Activated CD4-positive, alpha-beta T cell treated with anti-CD3 and anti-CD28 coated beads, Interleukin-2, Interleukin-6, amounts not matched to agents 100 ng/mL and 50 ng/mL, durations not matched to agents 16 hours and 8 hours (primary cell): ENCODE data around the gene GLI3.

Experiments used
- DNase-seq: peaks from one replicate; pipeline ENCODE4 v3.0.0-alpha.2; 2020

GLI3 gene

DNA sequence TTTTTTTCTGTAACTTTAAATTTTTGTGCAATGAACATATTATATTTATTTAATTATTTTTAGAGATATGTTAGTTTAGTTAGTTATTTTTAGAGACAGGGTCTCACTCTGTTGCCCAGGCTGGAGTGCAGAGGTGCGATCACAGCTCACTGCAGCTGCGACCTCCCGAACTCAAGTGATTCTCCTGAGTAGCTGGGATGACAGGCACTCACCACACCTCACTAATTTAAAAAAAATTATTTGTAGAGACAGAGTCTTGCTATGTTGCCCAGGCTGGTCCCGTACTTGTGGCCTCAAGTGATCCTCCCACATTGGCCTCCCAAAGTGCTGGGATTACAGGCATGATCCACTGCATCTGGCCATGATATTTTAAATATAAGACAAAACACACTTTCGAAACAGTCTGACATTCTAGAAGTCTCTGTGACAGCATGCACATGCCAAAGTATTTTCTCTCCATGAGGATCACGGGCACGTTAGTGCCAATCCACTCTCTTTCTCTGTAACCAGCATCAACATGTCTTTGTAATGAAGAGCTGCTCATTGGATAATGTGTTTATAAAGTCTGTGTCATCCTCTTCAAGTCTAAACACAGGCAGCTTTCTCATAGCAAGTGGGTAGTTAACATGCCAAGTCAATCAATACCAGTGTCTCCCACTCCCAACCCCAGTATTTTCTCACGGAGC lies 137.4 kb downstream of the GLI3 start:
- no peak for DNase-seq

- DNase-seq: no peak
These were observed 137.9 kb downstream of the GLI3 start for GRCh38 chr7:42099066-42099465.

- DNase-seq: no peak
These were observed 139.3 kb downstream of the GLI3 start for GRCh38 chr7:42097752-42098151.

DNA sequence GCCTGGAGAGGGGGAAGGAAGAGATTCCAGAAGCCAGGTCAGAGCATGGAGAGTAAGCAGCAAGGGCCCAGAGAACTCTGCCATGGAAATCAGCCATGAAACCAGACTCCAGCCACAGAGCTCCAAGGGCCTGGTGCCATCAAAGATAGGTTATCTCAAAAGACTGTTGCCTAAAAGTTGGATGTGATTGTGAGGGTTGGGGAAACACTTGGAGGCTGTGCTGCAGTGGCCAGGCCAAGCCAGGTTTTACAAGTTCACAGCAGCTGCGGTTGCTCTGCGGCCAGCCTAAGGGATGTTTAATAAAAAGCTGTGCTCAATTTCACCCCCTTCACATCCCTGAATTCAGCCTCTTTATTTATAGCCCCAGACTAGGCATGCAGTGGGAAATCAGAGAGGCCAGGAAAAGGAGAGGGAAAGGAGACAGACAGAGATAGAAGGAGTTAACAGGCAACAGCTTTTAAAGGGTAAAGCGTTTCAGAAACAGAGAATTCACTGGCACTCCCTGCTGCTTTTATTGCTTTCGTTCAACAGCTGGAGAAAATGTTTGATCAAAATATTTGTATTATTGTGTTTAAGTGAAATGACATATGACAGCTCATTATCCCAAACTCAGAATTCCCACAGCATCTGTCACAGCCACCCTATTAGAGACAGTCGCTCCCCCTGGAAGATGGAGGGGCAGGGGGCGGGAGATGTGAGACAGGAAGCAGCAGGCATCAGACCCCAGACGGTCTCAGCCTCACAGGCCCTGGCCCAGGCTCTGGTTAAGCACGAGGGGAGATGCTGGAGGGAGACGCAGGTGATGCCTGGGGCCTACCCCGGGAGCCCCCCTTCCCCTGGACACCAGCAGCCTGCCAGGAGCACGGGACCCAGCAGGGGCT lies 140.1 kb downstream of the GLI3 start:
- no peak for DNase-seq

DNA sequence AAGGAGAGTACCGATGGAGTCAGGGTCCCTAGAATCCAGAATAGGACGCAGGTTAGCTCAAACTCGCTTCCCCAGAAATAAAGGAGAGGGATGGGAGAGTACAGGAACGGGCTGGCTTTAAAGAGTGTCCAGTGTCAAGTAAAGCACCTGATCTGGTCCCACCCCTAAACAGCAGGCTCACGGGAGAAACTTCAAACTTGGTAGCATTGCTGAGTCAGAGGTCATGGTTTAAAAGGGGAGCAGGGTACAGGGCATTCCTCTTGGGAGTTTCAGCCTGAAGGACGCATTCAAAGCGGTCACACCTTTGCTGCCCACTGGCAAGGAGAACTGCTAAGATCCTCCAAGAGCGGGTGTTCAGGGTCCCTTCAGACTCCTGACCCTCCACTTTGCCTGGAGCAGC lies 140.7 kb downstream of the GLI3 start:
- DNase-seq: no peak

- DNase-seq: no peak
These were observed 141.2 kb downstream of the GLI3 start for GRCh38 chr7:42095791-42096190.

- DNase-seq: no peak
These were observed 143.6 kb downstream of the GLI3 start for GRCh38 chr7:42093349-42093905.

GRCh38 chr7:42091461-42092291 lies 145.3 kb downstream of the GLI3 start:
- DNase-seq: no peak

DNA sequence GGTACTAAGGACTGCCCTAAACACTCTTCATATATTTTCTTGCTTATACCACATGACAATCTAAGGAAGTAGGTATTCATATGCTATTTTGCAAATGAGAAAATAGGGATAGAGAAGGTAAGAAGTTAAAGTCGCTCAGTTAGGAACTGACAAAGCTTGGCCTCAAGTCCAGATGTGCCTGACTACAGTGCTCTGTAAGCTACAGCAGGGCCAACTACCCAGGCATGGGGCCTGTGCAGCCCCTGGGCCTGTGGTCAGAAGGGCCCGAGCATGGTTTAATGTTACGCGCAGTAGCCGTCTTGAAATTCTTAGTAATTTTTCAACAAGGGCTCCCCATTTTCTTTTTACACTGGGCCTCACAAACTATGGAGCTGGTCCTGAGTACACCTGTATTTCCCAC lies 146.2 kb downstream of the GLI3 start:
- DNase-seq: no peak

- no peak for DNase-seq
These were observed 147.0 kb downstream of the GLI3 start for GRCh38 chr7:42090056-42090455.

GRCh38 chr7:42087616-42088015 lies 149.4 kb downstream of the GLI3 start:
- no peak for DNase-seq

DNA sequence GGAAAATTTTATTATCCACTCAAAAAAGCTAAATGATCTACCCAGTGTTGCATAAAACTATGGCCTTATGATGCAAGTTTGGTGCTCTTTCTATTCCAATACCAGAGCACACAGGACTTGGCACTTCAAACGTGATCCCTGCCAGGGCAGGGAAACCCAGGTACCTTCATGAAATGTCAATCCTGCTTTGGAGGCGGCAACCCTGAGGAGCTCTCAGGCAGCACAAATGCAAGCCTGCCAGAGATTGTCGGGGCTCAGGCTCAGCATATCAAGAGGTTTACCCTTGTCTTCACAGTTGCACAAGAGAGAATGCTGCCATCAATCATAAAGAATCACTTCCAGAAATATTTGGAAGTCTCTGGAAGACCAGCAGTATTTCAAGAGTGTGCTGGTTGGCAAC lies 151.5 kb downstream of the GLI3 start:
- DNase-seq: no peak

GRCh38 chr7:42084263-42084662 lies 152.7 kb downstream of the GLI3 start:
- no peak for DNase-seq

DNA sequence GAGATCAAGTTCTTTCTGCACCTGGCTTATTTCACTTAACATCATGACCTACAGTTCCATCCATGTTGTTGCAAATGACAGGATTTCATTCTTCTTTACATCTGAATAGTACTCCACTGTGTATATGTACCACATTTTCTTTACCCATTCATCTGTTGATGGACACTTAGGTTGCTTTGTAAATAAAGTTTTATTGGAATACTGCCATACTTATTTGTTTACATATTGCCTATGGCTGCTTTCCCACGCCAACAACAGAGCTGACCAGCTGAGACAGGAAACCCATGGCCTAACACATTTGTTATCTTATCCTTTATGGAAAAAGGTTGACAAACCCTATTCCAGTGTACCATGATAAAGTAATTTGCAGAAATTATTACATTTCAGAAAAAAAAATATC lies 153.7 kb downstream of the GLI3 start:
- DNase-seq: no peak

DNA sequence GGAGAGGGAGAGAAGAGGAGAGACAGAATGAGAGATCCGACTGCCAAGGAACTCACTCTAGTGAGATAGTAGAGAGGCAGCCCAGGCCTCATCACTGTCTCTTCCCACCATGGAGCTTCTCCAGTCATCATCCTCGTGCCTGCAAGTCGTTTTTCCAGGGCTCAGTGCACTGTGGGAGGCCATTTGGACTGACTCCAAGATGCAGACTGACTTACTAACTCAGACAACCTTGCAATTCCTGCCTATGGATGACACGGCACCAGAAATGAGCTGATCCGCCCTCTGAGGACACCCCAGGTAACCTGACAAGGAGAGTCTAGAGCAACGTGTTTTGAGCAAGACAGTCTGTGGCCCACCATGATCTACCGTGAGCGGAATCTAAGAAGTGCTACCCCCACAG lies 154.9 kb downstream of the GLI3 start:
- DNase-seq: no peak

DNA sequence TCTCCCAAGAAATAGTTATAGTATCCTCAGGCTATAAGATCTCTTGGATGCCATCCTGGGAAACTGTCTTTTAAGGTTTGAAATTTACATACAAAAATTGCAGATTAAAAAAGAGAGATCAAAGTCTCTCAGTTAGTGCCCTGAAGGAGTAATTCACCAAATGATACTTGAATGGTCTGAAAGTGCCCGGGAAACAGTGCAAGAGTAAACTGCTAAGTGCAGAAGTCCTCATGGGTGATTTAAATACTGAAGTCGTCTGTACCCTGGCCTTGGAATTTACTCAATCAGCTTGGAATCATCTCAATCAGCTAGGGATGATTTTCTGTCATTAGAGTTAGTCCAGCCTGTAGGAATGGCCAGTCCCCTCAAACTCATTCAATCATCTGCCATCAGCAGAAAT lies 155.3 kb downstream of the GLI3 start:
- DNase-seq: no peak

DNA sequence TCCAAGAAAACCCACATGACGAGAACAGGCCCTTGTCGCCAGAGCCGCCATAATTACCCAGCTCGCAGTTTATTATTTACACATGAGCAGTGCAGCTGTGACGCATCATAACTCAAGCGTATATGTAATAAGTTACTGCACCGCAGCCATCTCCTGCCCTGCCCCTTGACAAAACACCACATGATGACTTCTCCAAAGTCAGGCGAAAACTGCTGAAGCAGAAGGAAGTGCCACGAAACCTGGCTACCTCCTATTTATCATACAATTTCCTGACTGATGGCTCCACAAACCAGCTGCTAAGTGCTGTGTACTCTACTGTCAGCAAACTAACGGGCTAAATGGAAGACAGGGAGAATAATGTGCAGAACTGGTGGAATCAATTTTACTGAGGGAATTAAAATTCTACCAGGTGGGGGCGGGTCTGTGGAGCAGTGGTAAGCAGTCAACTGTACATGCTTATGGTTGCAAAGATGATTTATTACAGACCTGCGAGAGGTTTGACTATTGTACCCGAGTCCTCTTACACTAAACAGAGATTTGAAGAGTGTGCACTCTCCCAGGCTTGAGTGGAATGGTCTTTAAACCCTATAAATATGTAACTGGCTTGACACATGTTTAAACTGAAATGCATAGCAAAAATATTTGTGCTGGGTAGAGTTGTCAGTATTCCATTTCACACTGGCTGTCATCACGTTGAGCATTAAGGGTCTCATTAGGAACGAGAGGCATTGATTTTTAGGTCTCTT lies 156.0 kb downstream of the GLI3 start:
- DNase-seq: no peak

DNA sequence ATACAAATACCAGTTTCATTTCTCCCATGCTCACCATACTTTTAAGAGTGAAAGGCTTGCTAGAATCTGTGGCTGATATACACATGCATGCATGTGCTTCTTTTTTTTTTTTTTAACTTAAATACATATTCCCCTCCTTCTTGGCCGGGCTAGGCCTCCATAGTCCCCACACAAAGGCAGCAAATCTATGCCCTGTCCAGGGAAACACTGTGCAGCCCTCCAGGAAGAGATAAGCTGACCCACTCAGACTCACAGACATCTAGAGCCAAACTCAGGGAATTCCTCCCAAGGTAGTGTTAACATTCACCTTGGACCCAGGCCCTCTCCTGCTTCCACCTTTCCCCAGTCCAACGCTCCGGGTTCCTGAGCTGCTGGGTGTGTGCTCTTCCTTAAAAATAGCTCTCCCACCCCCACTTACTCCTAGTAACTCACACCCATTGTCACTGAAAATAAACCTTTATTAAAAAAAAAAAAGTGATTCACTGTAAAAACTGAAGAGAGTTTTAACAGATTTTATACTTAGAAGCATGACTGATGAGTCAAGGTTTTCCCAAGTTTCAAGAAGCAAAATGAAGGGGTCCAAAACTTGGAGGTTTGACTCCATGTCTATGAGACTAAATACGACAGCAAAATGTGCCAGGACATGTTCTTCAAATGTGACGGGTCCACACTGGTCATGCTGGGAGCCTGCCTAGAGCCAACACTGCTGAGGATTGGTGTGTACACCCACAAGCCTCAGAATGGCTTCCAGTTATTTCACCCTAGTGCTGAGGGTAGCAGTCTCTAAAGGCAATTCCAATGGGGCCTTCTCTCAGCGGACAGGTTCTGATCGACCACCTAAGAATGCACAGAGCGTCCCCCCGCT lies 159.5 kb downstream of the GLI3 start:
- no peak for DNase-seq

- no peak for DNase-seq
These were observed 160.1 kb downstream of the GLI3 start for GRCh38 chr7:42076870-42077269.

DNA sequence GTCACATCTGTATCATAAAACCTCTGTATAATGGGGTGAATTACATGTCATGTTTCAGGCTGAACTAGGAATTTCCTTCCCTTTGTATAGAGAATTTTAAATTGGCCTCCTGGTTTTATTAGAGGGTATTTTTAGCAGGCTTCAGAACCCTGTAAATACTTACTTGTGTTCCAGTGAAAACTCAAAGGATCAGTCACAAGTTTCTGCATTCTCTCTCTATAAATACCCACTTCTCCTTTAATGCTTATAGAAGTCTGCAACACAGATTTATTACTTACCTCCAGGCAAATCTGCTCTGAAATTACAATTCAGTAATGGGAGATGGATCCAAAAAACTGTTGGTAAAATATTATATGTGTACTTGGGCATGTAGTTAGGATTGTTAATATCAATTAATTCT lies 161.6 kb downstream of the GLI3 start:
- no peak for DNase-seq

- DNase-seq: no peak
These were observed 162.9 kb downstream of the GLI3 start for GRCh38 chr7:42074076-42074475.
